Lower leg skin (tissue), 4 donors: Measurements from ENCODE around the gene ILKAP. TPM values are rescaled to one million over a fixed set of nuclear protein-coding genes. Genes with fewer than 3 reads are reported as not detected.

Experiments used
- DNase-seq, 2 donors: peaks; one replicate each; pipeline ENCODE4 v3.0.0-alpha.2; 2019; ENCODE audit warnings: low spot score in 2 of 2
- H3K4me3 ChIP-seq: fragments of 200-600 bp; sonication (generic); 2 replicates; pipeline ENCODE4 v1.5.1; 2017; ENCODE audit warnings: mild to moderate bottlenecking, low read depth; ENCODE audit not compliant: poor library complexity, severe bottlenecking
- CTCF ChIP-seq, 3 donors: fragments of 450-650 bp; IDR thresholded peaks; one replicate each; pipeline ENCODE4 v1.5.1; 2016; ENCODE audit warnings: antibody characterized with exemption in 3 of 3, mild to moderate bottlenecking in 3 of 3, moderate library complexity in 2 of 3
- POLR2A ChIP-seq, 2 donors: fragments of 450-650 bp; IDR thresholded peaks; one replicate each; pipeline ENCODE4 v1.6.1; 2016 to 2017; ENCODE audit warnings: antibody characterized with exemption in 2 of 2, mild to moderate bottlenecking in 1 of 2, moderate library complexity in 1 of 2
- WGBS, 2 donors: methylation state at CpG; one replicate each; pipeline ENCODE4 v1.1.5; 2018; 5-methylcytosine and 5-hydroxymethylcytosine counted together
- intact Hi-C: fragments of 100-400 bp; cut with DNase I; formaldehyde crosslinking; loops from one replicate; pipeline ENCODE4 v1.15.0; 2023; ENCODE audit warnings: low total_unique reads
- total RNA-seq, 4 donors: library from RNA; depleted of rRNA; stranded (reverse); fragments of >200 nt; gene quantifications; one replicate each; pipeline ENCODE4 v1.1.0, GENCODE V29; 2016

Gene ILKAP
- total RNA-seq, 4 donors from 2014 or later: 22.8 to 73.5 (median 32.1) TPM

GRCh38 chr2:238149841-238150572, 53.5 kb downstream of the ILKAP start:
- WGBS, 2 donors: 78 to 85% methylated on average over 13 to 14 of the region's 14 CpGs
- H3K4me3 ChIP-seq: no peak overlapping the region
- no peak for DNase-seq
- TF ChIP-seq CTCF (IDR thresholded peaks at IDR 0.05) (no peak), POLR2A (IDR thresholded peaks at IDR 0.05) (no peak)
- intact Hi-C loops: no loop called here

GRCh38 chr2:238148981-238149380, 54.5 kb downstream of the ILKAP start:
- intact Hi-C loops: no loop called here
- H3K4me3 ChIP-seq: no peak overlapping the region
- TF ChIP-seq CTCF (IDR thresholded peaks at IDR 0.05) (no peak), POLR2A (IDR thresholded peaks at IDR 0.05) (no peak)
- WGBS, 2 donors: 94 to 95% methylated on average over 15 of the region's 15 CpGs
- DNase-seq: no peak

GRCh38 chr2:238146884-238147544, 56.5 kb downstream of the ILKAP start:
- TF ChIP-seq POLR2A (IDR thresholded peaks at IDR 0.05) (no peak), CTCF (IDR thresholded peaks at IDR 0.05) (no peak)
- H3K4me3 ChIP-seq: no peak overlapping the region
- WGBS, 2 donors: 72 to 74% methylated on average over 12 to 13 of the region's 13 CpGs
- DNase-seq: no peak
- intact Hi-C loops: no loop called here

- intact Hi-C loops: no loop called here
- WGBS, 2 donors: 69 to 70% methylated on average over 9 to 12 of the region's 12 CpGs
Measured at GRCh38 chr2:238145851-238146250, 57.6 kb downstream of the ILKAP start.

GRCh38 chr2:238145046-238145445, 58.4 kb downstream of the ILKAP start:
- TF ChIP-seq CTCF (IDR thresholded peaks at IDR 0.05): no peak
- no peak for TF ChIP-seq POLR2A (IDR thresholded peaks at IDR 0.05)
- WGBS, 2 donors: 88 to 89% methylated on average over 11 to 12 of the region's 12 CpGs
- DNase-seq: no peak
- intact Hi-C loops: no loop called here
- no peak overlapping the region for H3K4me3 ChIP-seq

More at GRCh38 chr2:238145851-238146250, 57.6 kb downstream of the ILKAP start:
- no peak for DNase-seq
- no peak for TF ChIP-seq POLR2A (IDR thresholded peaks at IDR 0.05)
- no peak overlapping the region for H3K4me3 ChIP-seq

- no peak overlapping the region for H3K4me3 ChIP-seq
- TF ChIP-seq CTCF (IDR thresholded peaks at IDR 0.05): no peak
- no peak for TF ChIP-seq POLR2A (IDR thresholded peaks at IDR 0.05)
- no peak for DNase-seq
- intact Hi-C loops: no loop called here
- WGBS, 2 donors: 85 to 93% methylated on average over 4 to 5 of the region's 5 CpGs
Measured at GRCh38 chr2:238144262-238144661, 59.2 kb downstream of the ILKAP start.
